Measurements from ENCODE around the gene NRP2. TPM values are rescaled to one million over a fixed set of nuclear protein-coding genes. Genes with fewer than 3 reads are reported as not detected.
A peak's percentile ranks its signal among the peaks of the same experiment; 100 is the strongest.

NRP2 gene
- polyA plus RNA-seq, 2 of the 4 experiments (the other 2 are of a cell fraction): 144 to 159 TPM

DNA sequence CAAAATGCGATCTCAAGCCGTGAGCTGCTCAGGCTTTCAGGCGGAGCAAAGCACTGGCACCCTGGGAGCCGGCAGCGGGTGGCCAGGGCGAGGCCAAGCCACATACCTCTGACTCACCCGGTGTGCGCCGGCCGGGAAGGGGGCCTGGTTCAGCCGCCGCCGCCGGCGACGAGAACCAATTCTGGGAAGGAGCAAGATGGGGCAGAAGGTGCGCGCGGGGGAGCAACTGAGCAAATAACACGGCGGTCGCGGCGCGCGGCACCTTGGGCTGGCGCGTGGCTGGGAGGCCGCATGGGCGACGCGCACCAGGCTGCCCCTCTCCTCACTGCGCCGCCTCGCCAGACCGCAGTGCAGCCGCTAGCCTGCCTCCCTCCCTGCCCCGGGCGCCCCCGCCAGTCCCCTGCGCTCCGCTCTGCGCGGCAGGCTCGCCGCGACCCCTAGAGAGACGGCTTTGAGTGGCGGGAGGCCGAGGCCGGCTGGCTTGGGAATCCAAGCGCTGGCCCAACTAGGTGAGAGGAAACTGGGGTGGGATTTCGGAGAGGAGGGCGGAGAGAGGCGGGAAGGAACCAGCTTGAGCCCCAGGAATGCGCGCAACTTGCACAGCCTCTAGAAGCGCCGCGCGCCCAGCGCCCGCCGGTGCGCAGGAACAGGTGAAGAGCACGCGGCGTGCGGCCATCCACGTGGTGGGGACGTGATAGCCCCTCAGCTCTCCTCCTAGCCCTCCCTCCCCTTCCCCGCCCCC, 3.2 kb downstream of the NRP2 start (continued):
- TF ChIP-seq, protein P1, sequence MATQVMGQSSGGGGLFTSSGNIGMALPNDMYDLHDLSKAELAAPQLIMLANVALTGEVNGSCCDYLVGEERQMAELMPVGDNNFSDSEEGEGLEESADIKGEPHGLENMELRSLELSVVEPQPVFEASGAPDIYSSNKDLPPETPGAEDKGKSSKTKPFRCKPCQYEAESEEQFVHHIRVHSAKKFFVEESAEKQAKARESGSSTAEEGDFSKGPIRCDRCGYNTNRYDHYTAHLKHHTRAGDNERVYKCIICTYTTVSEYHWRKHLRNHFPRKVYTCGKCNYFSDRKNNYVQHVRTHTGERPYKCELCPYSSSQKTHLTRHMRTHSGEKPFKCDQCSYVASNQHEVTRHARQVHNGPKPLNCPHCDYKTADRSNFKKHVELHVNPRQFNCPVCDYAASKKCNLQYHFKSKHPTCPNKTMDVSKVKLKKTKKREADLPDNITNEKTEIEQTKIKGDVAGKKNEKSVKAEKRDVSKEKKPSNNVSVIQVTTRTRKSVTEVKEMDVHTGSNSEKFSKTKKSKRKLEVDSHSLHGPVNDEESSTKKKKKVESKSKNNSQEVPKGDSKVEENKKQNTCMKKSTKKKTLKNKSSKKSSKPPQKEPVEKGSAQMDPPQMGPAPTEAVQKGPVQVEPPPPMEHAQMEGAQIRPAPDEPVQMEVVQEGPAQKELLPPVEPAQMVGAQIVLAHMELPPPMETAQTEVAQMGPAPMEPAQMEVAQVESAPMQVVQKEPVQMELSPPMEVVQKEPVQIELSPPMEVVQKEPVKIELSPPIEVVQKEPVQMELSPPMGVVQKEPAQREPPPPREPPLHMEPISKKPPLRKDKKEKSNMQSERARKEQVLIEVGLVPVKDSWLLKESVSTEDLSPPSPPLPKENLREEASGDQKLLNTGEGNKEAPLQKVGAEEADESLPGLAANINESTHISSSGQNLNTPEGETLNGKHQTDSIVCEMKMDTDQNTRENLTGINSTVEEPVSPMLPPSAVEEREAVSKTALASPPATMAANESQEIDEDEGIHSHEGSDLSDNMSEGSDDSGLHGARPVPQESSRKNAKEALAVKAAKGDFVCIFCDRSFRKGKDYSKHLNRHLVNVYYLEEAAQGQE (IDR thresholded peaks at IDR 0.05): no peak
- TF ChIP-seq, protein P2, sequence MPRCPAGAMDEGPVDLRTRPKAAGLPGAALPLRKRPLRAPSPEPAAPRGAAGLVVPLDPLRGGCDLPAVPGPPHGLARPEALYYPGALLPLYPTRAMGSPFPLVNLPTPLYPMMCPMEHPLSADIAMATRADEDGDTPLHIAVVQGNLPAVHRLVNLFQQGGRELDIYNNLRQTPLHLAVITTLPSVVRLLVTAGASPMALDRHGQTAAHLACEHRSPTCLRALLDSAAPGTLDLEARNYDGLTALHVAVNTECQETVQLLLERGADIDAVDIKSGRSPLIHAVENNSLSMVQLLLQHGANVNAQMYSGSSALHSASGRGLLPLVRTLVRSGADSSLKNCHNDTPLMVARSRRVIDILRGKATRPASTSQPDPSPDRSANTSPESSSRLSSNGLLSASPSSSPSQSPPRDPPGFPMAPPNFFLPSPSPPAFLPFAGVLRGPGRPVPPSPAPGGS (IDR thresholded peaks at IDR 0.05): no peak
- TF ChIP-seq, protein P3, sequence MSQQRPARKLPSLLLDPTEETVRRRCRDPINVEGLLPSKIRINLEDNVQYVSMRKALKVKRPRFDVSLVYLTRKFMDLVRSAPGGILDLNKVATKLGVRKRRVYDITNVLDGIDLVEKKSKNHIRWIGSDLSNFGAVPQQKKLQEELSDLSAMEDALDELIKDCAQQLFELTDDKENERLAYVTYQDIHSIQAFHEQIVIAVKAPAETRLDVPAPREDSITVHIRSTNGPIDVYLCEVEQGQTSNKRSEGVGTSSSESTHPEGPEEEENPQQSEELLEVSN (IDR thresholded peaks at IDR 0.05; ENCODE audit: borderline replicate concordance, low read depth): peak; percentile 82
- TF ChIP-seq, protein P4, sequence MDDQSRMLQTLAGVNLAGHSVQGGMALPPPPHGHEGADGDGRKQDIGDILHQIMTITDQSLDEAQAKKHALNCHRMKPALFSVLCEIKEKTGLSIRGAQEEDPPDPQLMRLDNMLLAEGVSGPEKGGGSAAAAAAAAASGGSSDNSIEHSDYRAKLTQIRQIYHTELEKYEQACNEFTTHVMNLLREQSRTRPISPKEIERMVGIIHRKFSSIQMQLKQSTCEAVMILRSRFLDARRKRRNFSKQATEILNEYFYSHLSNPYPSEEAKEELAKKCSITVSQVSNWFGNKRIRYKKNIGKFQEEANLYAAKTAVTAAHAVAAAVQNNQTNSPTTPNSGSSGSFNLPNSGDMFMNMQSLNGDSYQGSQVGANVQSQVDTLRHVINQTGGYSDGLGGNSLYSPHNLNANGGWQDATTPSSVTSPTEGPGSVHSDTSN (IDR thresholded peaks at IDR 0.05): no peak
- TF ChIP-seq SREBF2 (IDR thresholded peaks at IDR 0.05): no peak
- no peak for TF ChIP-seq RNF2 (IDR thresholded peaks at IDR 0.05; ENCODE audit: borderline replicate concordance, low read depth)
- TF ChIP-seq ZFP36 (IDR thresholded peaks at IDR 0.05; ENCODE audit: borderline replicate concordance, partially characterized antibody): no peak
- TF ChIP-seq CHD2 (IDR thresholded peaks at IDR 0.05; ENCODE audit: low read length, partially characterized antibody): no peak
- TF ChIP-seq MYC (IDR thresholded peaks at IDR 0.05; ENCODE audit: borderline replicate concordance, low read length): no peak
- no peak for TF ChIP-seq FOSB (CRISPR knock-in tag; IDR thresholded peaks at IDR 0.05)
- TF ChIP-seq CBX8 (IDR thresholded peaks at IDR 0.05): no peak
- no peak for TF ChIP-seq KDM1A (IDR thresholded peaks at IDR 0.05; ENCODE audit: low read depth)
- TF ChIP-seq FOXS1 (CRISPR knock-in tag; IDR thresholded peaks at IDR 0.05): no peak
- TF ChIP-seq HEYL (CRISPR knock-in tag; IDR thresholded peaks at IDR 0.05): no peak
- TF ChIP-seq HOXB5 (CRISPR knock-in tag; IDR thresholded peaks at IDR 0.05): no peak
- no peak for TF ChIP-seq POLR2AphosphoS2 (conservative IDR thresholded peaks at IDR 0.05; ENCODE audit: low read length)
- no peak for TF ChIP-seq HOXB13 (CRISPR knock-in tag; IDR thresholded peaks at IDR 0.05; ENCODE audit: low read depth)

DNA sequence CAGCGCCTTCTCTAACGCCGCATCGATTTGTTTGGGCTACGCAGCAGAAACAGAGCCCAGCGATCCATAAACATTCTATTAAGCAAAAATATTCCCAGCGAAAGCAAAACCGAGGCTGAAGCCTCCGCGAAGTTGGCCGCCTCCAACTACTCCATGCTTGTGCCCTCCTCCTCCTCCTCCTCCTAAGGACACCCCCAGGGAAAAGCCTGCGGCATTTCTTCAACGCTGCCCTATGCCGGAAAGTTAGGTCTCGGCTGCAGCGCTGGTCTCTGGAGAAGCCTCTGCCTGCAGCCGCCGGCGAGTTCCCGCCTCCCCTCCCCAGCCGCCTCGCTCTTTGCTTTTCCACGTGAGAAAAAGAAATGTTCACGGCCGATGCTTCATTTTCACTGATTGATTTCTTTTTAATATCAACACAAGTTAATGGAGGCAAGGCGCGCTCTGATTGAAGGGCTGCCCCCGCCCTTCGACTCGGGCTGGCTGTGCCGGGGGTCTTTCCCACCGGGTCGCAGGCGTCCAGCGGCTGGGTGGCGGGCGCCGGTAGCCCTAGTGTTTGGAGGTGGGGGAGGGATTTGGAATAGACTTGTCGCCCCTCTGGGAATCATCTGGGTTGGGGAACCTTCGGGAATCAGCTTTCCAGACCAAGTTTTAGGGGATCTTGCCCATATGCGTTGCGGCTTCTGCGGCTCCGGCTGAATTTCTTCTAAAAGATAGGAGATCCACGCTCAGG, 3.9 kb downstream of the NRP2 start:
- ChIA-PET POLR2A (interaction anchor here (1.5 to 2.0 kb wide), 3 partner anchors 7 to 14 kb away, joined by 4 to 9 read pairs (median 4); no protein-coding TSS in a partner anchor), CTCF (interaction anchor here (0.7 to 5.9 kb wide), 7 partner anchors 9 to 1360 kb away, joined by 3 to 33 read pairs (median 7); no protein-coding TSS in a partner anchor)
- ATAC-seq: no peak
- DNase-seq (ENCODE audit: low read depth in 1 of 2, low spot score in 1 of 2): no peak
- TF ChIP-seq HEYL (CRISPR knock-in tag; IDR thresholded peaks at IDR 0.05) (no peak), RARB (CRISPR knock-in tag; IDR thresholded peaks at IDR 0.05) (no peak), JUNB (IDR thresholded peaks at IDR 0.05) (no peak), BHLHE40 (IDR thresholded peaks at IDR 0.05; ENCODE audit: low read depth, low read length) (no peak), ESRRA (IDR thresholded peaks at IDR 0.05; ENCODE audit: borderline replicate concordance, low read length) (no peak), ZNF302 (CRISPR knock-in tag; IDR thresholded peaks at IDR 0.05) (no peak)
- TF ChIP-seq, protein P3 (IDR thresholded peaks at IDR 0.05; ENCODE audit: borderline replicate concordance, low read depth): no peak
- TF ChIP-seq, protein P4 (IDR thresholded peaks at IDR 0.05): no peak
- no peak for FAIRE-seq
- Histone ChIP-seq H3K4me3 (peak overlapping the region; percentile 80), H3K4me2 (peak overlapping the region; percentile 88), H3K9me3 (no peaks in the 10 kb centered on the region), H3K27ac (peak overlapping the region; percentile 93 to 98), H3K4me1 (peaks cover 63% of the 10 kb centered on the region)
- WGBS (ENCODE audit: missing lambda C conversion rate): 96% methylated on average over 45 of the region's 45 CpGs

Measured in A549 (cell line).